GM18498 (cell line): ENCODE measurements around the gene RMI1.
"Not testable (repeated sequence)": the region's sequence is repeated elsewhere in the genome, so short reads cannot be mapped to it uniquely, and the experiment has no call there.

Source experiments
- ATAC-seq: cut with Tn5 transposase; IDR thresholded peaks from one replicate; pipeline ENCODE4 v1.9.1; 2021; ENCODE audit warnings: mild to moderate bottlenecking, moderate library complexity; ENCODE audit not compliant: unreplicated experiment

RMI1 gene

GRCh38 chr9:83980395-83981125 is at the start of gene RMI1:
Gene RMI1, plus strand, starts transcription at chr9:83980805. Its CDS starts 20,182 bp downstream, at chr9:84000987.
- ATAC-seq = peak; percentile 72

- no peak for ATAC-seq
Measured at GRCh38 chr9:83930881-83931280, 49.7 kb upstream of the RMI1 start.

- ATAC-seq = no peak
Measured at GRCh38 chr9:83932011-83932410, 48.6 kb upstream of the RMI1 start.

GRCh38 chr9:83932851-83933250 is 47.8 kb upstream of the RMI1 start:
- no peak for ATAC-seq

GRCh38 chr9:83933790-83934189 is 46.8 kb upstream of the RMI1 start:
- no peak for ATAC-seq

- ATAC-seq = no peak
Measured at GRCh38 chr9:83934569-83935275, 45.9 kb upstream of the RMI1 start.

GRCh38 chr9:83935276-83935935 is 45.2 kb upstream of the RMI1 start:
- no peak for ATAC-seq

GRCh38 chr9:83936523-83936922 is 44.1 kb upstream of the RMI1 start:
- no peak for ATAC-seq

GRCh38 chr9:83937861-83938455 is 42.6 kb upstream of the RMI1 start:
- ATAC-seq = no peak

GRCh38 chr9:83940590-83941303 is 39.9 kb upstream of the RMI1 start:
- no peak for ATAC-seq

GRCh38 chr9:83948096-83948495 is 32.5 kb upstream of the RMI1 start:
- not testable (repeated sequence) for ATAC-seq

- ATAC-seq = peak; percentile 69
Measured at GRCh38 chr9:83956086-83956435, 24.5 kb upstream of the RMI1 start.

- peak; percentile 87 for ATAC-seq
Measured at GRCh38 chr9:83956436-83957247, 24.0 kb upstream of the RMI1 start.

GRCh38 chr9:83957248-83957513 is 23.4 kb upstream of the RMI1 start:
- ATAC-seq = no peak

GRCh38 chr9:83959061-83959460 is 21.5 kb upstream of the RMI1 start:
- no peak for ATAC-seq

- no peak for ATAC-seq
Measured at GRCh38 chr9:83960991-83961390, 19.6 kb upstream of the RMI1 start.

GRCh38 chr9:83962165-83962564 is 18.4 kb upstream of the RMI1 start:
- no peak for ATAC-seq

GRCh38 chr9:83964973-83965349 is 15.6 kb upstream of the RMI1 start:
- ATAC-seq = no peak

- ATAC-seq = no peak
Measured at GRCh38 chr9:83965350-83966208, 15.0 kb upstream of the RMI1 start.

- ATAC-seq = no peak
Measured at GRCh38 chr9:83966209-83966582, 14.4 kb upstream of the RMI1 start.
